DMS153 (cell line): ENCODE data around the gene TNFRSF8.

Source experiments
- DNase-seq: peaks from one replicate; lab custom pipeline; 2025; lab: John Stamatoyannopoulos, UW

The TNFRSF8 gene

GRCh38 chr1:12159816-12160215 is 96.7 kb downstream of the TNFRSF8 start:
- DNase-seq: no peak

GRCh38 chr1:12161324-12161661 is 98.2 kb downstream of the TNFRSF8 start:
- DNase-seq: no peak

GRCh38 chr1:12161662-12162458 is 98.8 kb downstream of the TNFRSF8 start:
- DNase-seq: peak; percentile 82

GRCh38 chr1:12162459-12163137 is 99.5 kb downstream of the TNFRSF8 start:
- no peak for DNase-seq

- DNase-seq: no peak
These were observed 100.1 kb downstream of the TNFRSF8 start for GRCh38 chr1:12163210-12163609.

GRCh38 chr1:12164210-12164609 is 101.1 kb downstream of the TNFRSF8 start:
- DNase-seq: no peak

- no peak for DNase-seq
These were observed 102.2 kb downstream of the TNFRSF8 start for GRCh38 chr1:12165342-12165741.

- no peak for DNase-seq
These were observed 103.9 kb downstream of the TNFRSF8 start, which contains the start of gene TNFRSF1B for GRCh38 chr1:12166834-12167492. Gene TNFRSF1B, plus strand, starts transcription at chr1:12166991. Its CDS starts 101 bp downstream, at chr1:12167092.

GRCh38 chr1:12167493-12168429 is 104.7 kb downstream of the TNFRSF8 start:
- no peak for DNase-seq

GRCh38 chr1:12168451-12169160 is 105.5 kb downstream of the TNFRSF8 start:
- no peak for DNase-seq

GRCh38 chr1:12169442-12170135 is 106.5 kb downstream of the TNFRSF8 start:
- DNase-seq: no peak

GRCh38 chr1:12170263-12170671 is 107.2 kb downstream of the TNFRSF8 start:
- no peak for DNase-seq

- DNase-seq: no peak
These were observed 108.3 kb downstream of the TNFRSF8 start for GRCh38 chr1:12171206-12172041.

- no peak for DNase-seq
These were observed 109.1 kb downstream of the TNFRSF8 start for GRCh38 chr1:12172042-12172851.

- DNase-seq: no peak
These were observed 110.0 kb downstream of the TNFRSF8 start for GRCh38 chr1:12173041-12173509.

GRCh38 chr1:12173631-12174121 is 110.6 kb downstream of the TNFRSF8 start:
- no peak for DNase-seq

GRCh38 chr1:12174924-12175810 is 112.1 kb downstream of the TNFRSF8 start:
- no peak for DNase-seq
